GM12878 (cell line): ENCODE measurements around the gene MMEL1. TPM values are rescaled to one million over a fixed set of nuclear protein-coding genes. Genes with fewer than 3 reads are reported as not detected.

ENCODE experiments used
- ATAC-seq: fragments of 200-7000 bp; cut with Tn5 transposase; 3 replicates; pipeline ENCODE4 v1.9.1; 2020; ENCODE audit warnings: mild to moderate bottlenecking, moderate library complexity
- BruUV-seq: library from RNA; stranded (reverse); fragments of 400-500 nt; replicated peaks from 2 replicates; lab custom pipeline; 2021; lab: Mats Ljungman, UMichigan
- CTCF ChIA-PET: fragments of 300-600 bp; sonication (Branson Sonifier 250); formaldehyde crosslinking; extraction: SDS; loops from one replicate; lab custom pipeline; 2021; ENCODE audit warnings: inconsistent platforms; lab: Yijun Ruan, JAX
- POLR2A ChIA-PET: fragments of 350-600 bp; formaldehyde crosslinking; extraction: SDS; loops from one replicate; lab custom pipeline; 2021; ENCODE audit warnings: inconsistent platforms; lab: Charles Lee
- RAD21 ChIA-PET: fragments of 300-600 bp; sonication (Branson Sonifier 250); formaldehyde crosslinking; loops from one replicate; lab custom pipeline; 2023; ENCODE audit warnings: antibody characterized with exemption; ENCODE audit not compliant: unreplicated experiment; lab: Charles Lee
- SMC1A ChIA-PET: fragments of 300-600 bp; sonication (Branson Sonifier 250); formaldehyde crosslinking; loops from one replicate; lab custom pipeline; 2023; ENCODE audit not compliant: unreplicated experiment, uncharacterized antibody; lab: Charles Lee
- DNase-seq: peaks from one replicate; pipeline ENCODE4 v3.0.0-alpha.2; 2011; ENCODE audit warnings: low read depth, low spot score
- FAIRE-seq: peaks from 3 replicates; lab custom pipeline; 2011; peaks lifted over from hg19 to GRCh38; lab: Jason Lieb, UNC
- H2AFZ ChIP-seq: 2 replicates; pipeline ENCODE4 v1.6.0; 2011; ENCODE audit warnings: low read depth, low read length, control low read depth; ENCODE audit not compliant: control insufficient read depth
- H3K27ac ChIP-seq: 2 replicates; pipeline ENCODE4 v1.5.1; 2011; ENCODE audit warnings: control low read depth; ENCODE audit not compliant: control insufficient read depth, insufficient read depth
- H3K27me3 ChIP-seq, 2 experiments: replicated peaks in 1 of 2; 2 replicates each; pipeline versions ENCODE4 v1.6.0 to v1.6.1; 2011; ENCODE audit warnings: low read length in 1 of 2; ENCODE audit not compliant: control insufficient read depth in 2 of 2, insufficient read depth in 2 of 2
- H3K36me3 ChIP-seq, 2 experiments: 2 replicates each; pipeline ENCODE4 v1.5.1; 2011; ENCODE audit warnings: low read length in 1 of 2; ENCODE audit not compliant: control insufficient read depth in 2 of 2, insufficient read depth in 2 of 2
- H3K4me1 ChIP-seq: 2 replicates; pipeline ENCODE4 v1.6.1; 2011; ENCODE audit warnings: mild to moderate bottlenecking, low read length, moderate library complexity, mixed read lengths; ENCODE audit not compliant: control insufficient read depth, insufficient read depth
- H3K4me2 ChIP-seq: 2 replicates; pipeline ENCODE4 v1.6.0; 2011; ENCODE audit warnings: control low read depth; ENCODE audit not compliant: control insufficient read depth, insufficient read depth
- H3K4me3 ChIP-seq: fragments of 200-600 bp; sonication (generic); 2 replicates; pipeline ENCODE4 v1.5.1; 2016
- H3K79me2 ChIP-seq: 2 replicates; pipeline ENCODE4 v1.6.0; 2011; ENCODE audit warnings: low read length; ENCODE audit not compliant: control insufficient read depth, insufficient read depth
- H3K9ac ChIP-seq: 2 replicates; pipeline ENCODE4 v1.8.0; 2011; ENCODE audit warnings: low read length, control low read depth, mixed read lengths; ENCODE audit not compliant: control insufficient read depth, insufficient read depth
- H3K9me3 ChIP-seq: replicated peaks from 3 replicates; pipeline ENCODE4 v1.5.1; 2011; ENCODE audit warnings: mild to moderate bottlenecking, low read length; ENCODE audit not compliant: control insufficient read depth, insufficient read depth
- H4K20me1 ChIP-seq: 2 replicates; pipeline ENCODE4 v1.6.0; 2011; ENCODE audit not compliant: control insufficient read depth, insufficient read depth
- BACH1 ChIP-seq: fragments of 450-650 bp; IDR thresholded peaks from 2 replicates; pipeline ENCODE4 v1.6.1; 2017; ENCODE audit warnings: mild to moderate bottlenecking, borderline replicate concordance
- BCLAF1 ChIP-seq: fragments of 450-650 bp; IDR thresholded peaks from 2 replicates; pipeline ENCODE4 v1.6.1; 2017; ENCODE audit warnings: antibody characterized with exemption, mild to moderate bottlenecking, moderate library complexity
- CBFB ChIP-seq: IDR thresholded peaks from 2 replicates; pipeline ENCODE4 v1.6.1; 2016; ENCODE audit warnings: antibody characterized with exemption, low read depth
- ESRRA ChIP-seq: IDR thresholded peaks from 2 replicates; pipeline ENCODE4 v1.6.1; 2012; ENCODE audit warnings: mild to moderate bottlenecking, low read length, improper control_type of control experiment
- HDAC2 ChIP-seq: fragments of 200-600 bp; sonication (generic); IDR thresholded peaks from 2 replicates; pipeline ENCODE4 v1.6.1; 2017
- IRF3 ChIP-seq: fragments of 450-650 bp; IDR thresholded peaks from 2 replicates; pipeline ENCODE4 v1.6.1; 2014; ENCODE audit warnings: mild to moderate bottlenecking
- NFXL1 ChIP-seq: fragments of 450-650 bp; IDR thresholded peaks from 2 replicates; pipeline ENCODE4 v1.6.1; 2017; ENCODE audit warnings: antibody characterized with exemption, mild to moderate bottlenecking, borderline replicate concordance
- RAD21 ChIP-seq: IDR thresholded peaks from 2 replicates; pipeline ENCODE4 v1.6.1; 2011; ENCODE audit warnings: mild to moderate bottlenecking, low read depth, low read length, moderate library complexity; ENCODE audit not compliant: insufficient read depth
- RBBP5 ChIP-seq: fragments of 200-600 bp; sonication (generic); conservative IDR thresholded peaks from 2 replicates; pipeline ENCODE4 v1.6.1; 2016
- SMC3 ChIP-seq: IDR thresholded peaks from 2 replicates; pipeline ENCODE4 v1.6.1; 2011; ENCODE audit warnings: low read length, improper control_type of control experiment, borderline replicate concordance
- USF1 ChIP-seq: IDR thresholded peaks from 2 replicates; pipeline ENCODE4 v1.6.1; 2011; ENCODE audit warnings: borderline replicate concordance, low read depth, mild to moderate bottlenecking, moderate library complexity, mixed read lengths, low read length; ENCODE audit not compliant: insufficient read depth; ENCODE audit errors: extremely low read length
- WGBS: methylation state at CpG from one replicate; pipeline ENCODE4 v1.1.6; 2016; ENCODE audit warnings: low lambda C conversion rate; ENCODE audit not compliant: insufficient replicate concordance, insufficient coverage; ENCODE audit errors: missing lambda C conversion rate; 5-methylcytosine and 5-hydroxymethylcytosine counted together
- in situ Hi-C: fragments of 300-500 bp; cut with MboI; formaldehyde crosslinking; loops from 9 replicates; pipeline ENCODE4 v1.14.3; 2018; ENCODE audit warnings: mixed read lengths
- intact Hi-C: fragments of 100-400 bp; cut with micrococcal nuclease; formaldehyde crosslinking; loops from one replicate; pipeline ENCODE4 v1.14.2; 2022; ENCODE audit not compliant: unreplicated experiment
- polyA plus RNA-seq, 11 experiments: library from polyadenylated mRNA; depleted of rRNA in 4 of 11; unstranded in 6 of 11; stranded (reverse) in 5 of 11; fragments of >200 nt; fragmentation: Nextera tagmentation in 4 of 11; fragmentation: Illumina TruSeq in 1 of 11; extraction: Ambion mirVana in 4 of 11; extraction: Trizol in 1 of 11; gene quantifications; 1 replicate in 1 of 11; 2 replicates in 10 of 11; pipeline versions ENCODE4 v1.2.1 to v1.2.3, GENCODE V29; 2011 to 2016; ENCODE audit warnings: inconsistent platforms in 2 of 11, missing spikeins in 2 of 11, low read depth in 1 of 11
- total RNA-seq, 4 experiments: library from RNA; depleted of rRNA in 3 of 4; stranded (reverse); fragments of >200 nt in 3 of 4; fragmentation: Illumina TruSeq in 1 of 4; extraction: Trizol in 1 of 4; gene quantifications; 2 replicates each; pipeline versions ENCODE4 v1.2.1 to v1.2.3, GENCODE V29; 2013 to 2021
- TF ChIP-seq, protein P1 (sequence below): fragments of 450-650 bp; IDR thresholded peaks from 2 replicates; pipeline ENCODE4 v1.6.1; 2016; ENCODE audit warnings: mild to moderate bottlenecking
- TF ChIP-seq, protein P2 (sequence below): fragments of 450-650 bp; IDR thresholded peaks from 2 replicates; pipeline ENCODE4 v1.6.1; 2016; ENCODE audit warnings: mild to moderate bottlenecking, moderate library complexity, borderline replicate concordance

Gene MMEL1
- total and polyA plus RNA-seq, 10 of the 15 experiments (the other 5 are each of a cell fraction or from before 2014, with no cell fraction given), result 0.11 TPM; not detected in 9

- Histone ChIP-seq H3K79me2 (peaks cover 4% of the 10 kb centered on the region), H3K4me3 (peak overlapping the region; percentile 90; the same call in 1 of the 2 replicates), H3K4me1 (peaks cover 6% of the 10 kb centered on the region), H3K36me3 (no peaks in the 10 kb centered on the region), H2AFZ (no peak overlapping the region), H3K27me3 (no peaks in the 10 kb centered on the region; a peak in 1 of 4 replicates), H3K27ac (no peak overlapping the region), H3K9me3 (peaks cover 5% of the 10 kb centered on the region; the same call in 2 of the 3 replicates), H4K20me1 (no peaks in the 10 kb centered on the region), H3K9ac (no peak overlapping the region), H3K4me2 (peak overlapping the region; percentile 21; the same call in 1 of the 2 replicates)
- no peak for ATAC-seq
- POLR2A ChIA-PET, result interaction anchor here (0.6 kb wide), 1 partner anchor 94 kb away, joined by 3 read pairs; no protein-coding TSS in a partner anchor
- CTCF ChIA-PET, result interaction anchor here (1.0 kb wide), 1 partner anchor 87 kb away, joined by 3 read pairs; the partner anchor contains the start of gene TNFRSF14
- no peak for FAIRE-seq
- in situ Hi-C loops, result no loop called here
- BruUV-seq, result no TSS peak
- SMC1A ChIA-PET, result no interaction called here
- DNase-seq, result no peak
- intact Hi-C loops, result loop anchor here (2.0 kb wide), 1 partner anchor 57 kb away; the partner anchor contains the start of gene PRXL2B
- RAD21 ChIA-PET, result no interaction called here
- WGBS, result 12% methylated on average over 20 of the region's 24 CpGs
- TF ChIP-seq BCLAF1 (no peak), RBBP5 (no peak), USF1 (no peak), CBFB (no peak), RAD21 (no peak), SMC3 (no peak), IRF3 (no peak), BACH1 (no peak), HDAC2 (no peak), ESRRA (no peak), NFXL1 (no peak)
- TF ChIP-seq, protein P1, sequence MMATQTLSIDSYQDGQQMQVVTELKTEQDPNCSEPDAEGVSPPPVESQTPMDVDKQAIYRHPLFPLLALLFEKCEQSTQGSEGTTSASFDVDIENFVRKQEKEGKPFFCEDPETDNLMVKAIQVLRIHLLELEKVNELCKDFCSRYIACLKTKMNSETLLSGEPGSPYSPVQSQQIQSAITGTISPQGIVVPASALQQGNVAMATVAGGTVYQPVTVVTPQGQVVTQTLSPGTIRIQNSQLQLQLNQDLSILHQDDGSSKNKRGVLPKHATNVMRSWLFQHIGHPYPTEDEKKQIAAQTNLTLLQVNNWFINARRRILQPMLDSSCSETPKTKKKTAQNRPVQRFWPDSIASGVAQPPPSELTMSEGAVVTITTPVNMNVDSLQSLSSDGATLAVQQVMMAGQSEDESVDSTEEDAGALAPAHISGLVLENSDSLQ, result no peak
- TF ChIP-seq, protein P2, sequence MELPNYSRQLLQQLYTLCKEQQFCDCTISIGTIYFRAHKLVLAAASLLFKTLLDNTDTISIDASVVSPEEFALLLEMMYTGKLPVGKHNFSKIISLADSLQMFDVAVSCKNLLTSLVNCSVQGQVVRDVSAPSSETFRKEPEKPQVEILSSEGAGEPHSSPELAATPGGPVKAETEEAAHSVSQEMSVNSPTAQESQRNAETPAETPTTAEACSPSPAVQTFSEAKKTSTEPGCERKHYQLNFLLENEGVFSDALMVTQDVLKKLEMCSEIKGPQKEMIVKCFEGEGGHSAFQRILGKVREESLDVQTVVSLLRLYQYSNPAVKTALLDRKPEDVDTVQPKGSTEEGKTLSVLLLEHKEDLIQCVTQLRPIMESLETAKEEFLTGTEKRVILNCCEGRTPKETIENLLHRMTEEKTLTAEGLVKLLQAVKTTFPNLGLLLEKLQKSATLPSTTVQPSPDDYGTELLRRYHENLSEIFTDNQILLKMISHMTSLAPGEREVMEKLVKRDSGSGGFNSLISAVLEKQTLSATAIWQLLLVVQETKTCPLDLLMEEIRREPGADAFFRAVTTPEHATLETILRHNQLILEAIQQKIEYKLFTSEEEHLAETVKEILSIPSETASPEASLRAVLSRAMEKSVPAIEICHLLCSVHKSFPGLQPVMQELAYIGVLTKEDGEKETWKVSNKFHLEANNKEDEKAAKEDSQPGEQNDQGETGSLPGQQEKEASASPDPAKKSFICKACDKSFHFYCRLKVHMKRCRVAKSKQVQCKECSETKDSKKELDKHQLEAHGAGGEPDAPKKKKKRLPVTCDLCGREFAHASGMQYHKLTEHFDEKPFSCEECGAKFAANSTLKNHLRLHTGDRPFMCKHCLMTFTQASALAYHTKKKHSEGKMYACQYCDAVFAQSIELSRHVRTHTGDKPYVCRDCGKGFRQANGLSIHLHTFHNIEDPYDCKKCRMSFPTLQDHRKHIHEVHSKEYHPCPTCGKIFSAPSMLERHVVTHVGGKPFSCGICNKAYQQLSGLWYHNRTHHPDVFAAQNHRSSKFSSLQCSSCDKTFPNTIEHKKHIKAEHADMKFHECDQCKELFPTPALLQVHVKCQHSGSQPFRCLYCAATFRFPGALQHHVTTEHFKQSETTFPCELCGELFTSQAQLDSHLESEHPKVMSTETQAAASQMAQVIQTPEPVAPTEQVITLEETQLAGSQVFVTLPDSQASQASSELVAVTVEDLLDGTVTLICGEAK, result no peak
Measured at GRCh38 chr1:2643414-2644077, 10.7 kb upstream of the MMEL1 start.
